Measurements from ENCODE around the gene TIMP4.

The TIMP4 gene

GRCh38 chr3:12191559-12191958, 32.8 kb upstream of the TIMP4 start:
- Histone ChIP-seq H3K4me1 (ENCODE audit: insufficient read depth, low read length, poor library complexity, severe bottlenecking) (peaks cover 49% of the 10 kb centered on the region), H3K4me2 (ENCODE audit: low read depth, low read length, poor library complexity, severe bottlenecking) (no peak overlapping the region), H3K9ac (ENCODE audit: low read depth, low read length, poor library complexity, severe bottlenecking) (no peak overlapping the region), H3K9me2 (replicated peaks; ENCODE audit: low read depth, low read length) (no peaks in the 10 kb centered on the region), H3F3A (ENCODE audit: low read depth) (no peaks in the 10 kb centered on the region), H3K79me2 (ENCODE audit: insufficient read depth, low read length) (no peaks in the 10 kb centered on the region), H3K36me3 (ENCODE audit: insufficient read depth, low read length) (no peaks in the 10 kb centered on the region), H3K4me3 (ENCODE audit: low read length, poor library complexity, severe bottlenecking) (no peak overlapping the region), H4K20me1 (ENCODE audit: insufficient read depth, low read length, poor library complexity, severe bottlenecking) (no peaks in the 10 kb centered on the region), H3K27me3 (ENCODE audit: insufficient read depth, low read length, poor library complexity, severe bottlenecking) (no peaks in the 10 kb centered on the region), H3K9me3 (ENCODE audit: insufficient read depth, low read depth, low read length) (no peaks in the 10 kb centered on the region), H2AFZ (ENCODE audit: low read length) (no peak overlapping the region)
- TF ChIP-seq EZH2phosphoT487 (IDR thresholded peaks at IDR 0.05; ENCODE audit: borderline replicate concordance): no peak
- TF ChIP-seq, protein P1, sequence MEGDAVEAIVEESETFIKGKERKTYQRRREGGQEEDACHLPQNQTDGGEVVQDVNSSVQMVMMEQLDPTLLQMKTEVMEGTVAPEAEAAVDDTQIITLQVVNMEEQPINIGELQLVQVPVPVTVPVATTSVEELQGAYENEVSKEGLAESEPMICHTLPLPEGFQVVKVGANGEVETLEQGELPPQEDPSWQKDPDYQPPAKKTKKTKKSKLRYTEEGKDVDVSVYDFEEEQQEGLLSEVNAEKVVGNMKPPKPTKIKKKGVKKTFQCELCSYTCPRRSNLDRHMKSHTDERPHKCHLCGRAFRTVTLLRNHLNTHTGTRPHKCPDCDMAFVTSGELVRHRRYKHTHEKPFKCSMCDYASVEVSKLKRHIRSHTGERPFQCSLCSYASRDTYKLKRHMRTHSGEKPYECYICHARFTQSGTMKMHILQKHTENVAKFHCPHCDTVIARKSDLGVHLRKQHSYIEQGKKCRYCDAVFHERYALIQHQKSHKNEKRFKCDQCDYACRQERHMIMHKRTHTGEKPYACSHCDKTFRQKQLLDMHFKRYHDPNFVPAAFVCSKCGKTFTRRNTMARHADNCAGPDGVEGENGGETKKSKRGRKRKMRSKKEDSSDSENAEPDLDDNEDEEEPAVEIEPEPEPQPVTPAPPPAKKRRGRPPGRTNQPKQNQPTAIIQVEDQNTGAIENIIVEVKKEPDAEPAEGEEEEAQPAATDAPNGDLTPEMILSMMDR (conservative IDR thresholded peaks at IDR 0.05; ENCODE audit: low read length): no peak

GRCh38 chr3:12190832-12191231, 32.1 kb upstream of the TIMP4 start:
- H3K4me2 ChIP-seq (ENCODE audit: low read depth, low read length, poor library complexity, severe bottlenecking): no peak overlapping the region
- H3F3A ChIP-seq (ENCODE audit: low read depth): no peaks in the 10 kb centered on the region
- no peaks in the 10 kb centered on the region for H3K36me3 ChIP-seq (ENCODE audit: insufficient read depth, low read length)
- H3K4me3 ChIP-seq (ENCODE audit: low read length, poor library complexity, severe bottlenecking): no peak overlapping the region
- H3K9me3 ChIP-seq (ENCODE audit: insufficient read depth, low read depth, low read length): no peaks in the 10 kb centered on the region
- H3K79me2 ChIP-seq (ENCODE audit: insufficient read depth, low read length): no peaks in the 10 kb centered on the region
- H3K27me3 ChIP-seq (ENCODE audit: insufficient read depth, low read length, poor library complexity, severe bottlenecking): no peaks in the 10 kb centered on the region
- no peak overlapping the region for H2AFZ ChIP-seq (ENCODE audit: low read length)
- no peak overlapping the region for H3K9ac ChIP-seq (ENCODE audit: low read depth, low read length, poor library complexity, severe bottlenecking)
- no peaks in the 10 kb centered on the region for H4K20me1 ChIP-seq (ENCODE audit: insufficient read depth, low read length, poor library complexity, severe bottlenecking)
- H3K4me1 ChIP-seq (ENCODE audit: insufficient read depth, low read length, poor library complexity, severe bottlenecking): peaks cover 56% of the 10 kb centered on the region
- TF ChIP-seq, protein P1 (conservative IDR thresholded peaks at IDR 0.05; ENCODE audit: low read length): no peak
- TF ChIP-seq EZH2phosphoT487 (IDR thresholded peaks at IDR 0.05; ENCODE audit: borderline replicate concordance): no peak
- no peaks in the 10 kb centered on the region for H3K9me2 ChIP-seq (replicated peaks; ENCODE audit: low read depth, low read length)

DNA sequence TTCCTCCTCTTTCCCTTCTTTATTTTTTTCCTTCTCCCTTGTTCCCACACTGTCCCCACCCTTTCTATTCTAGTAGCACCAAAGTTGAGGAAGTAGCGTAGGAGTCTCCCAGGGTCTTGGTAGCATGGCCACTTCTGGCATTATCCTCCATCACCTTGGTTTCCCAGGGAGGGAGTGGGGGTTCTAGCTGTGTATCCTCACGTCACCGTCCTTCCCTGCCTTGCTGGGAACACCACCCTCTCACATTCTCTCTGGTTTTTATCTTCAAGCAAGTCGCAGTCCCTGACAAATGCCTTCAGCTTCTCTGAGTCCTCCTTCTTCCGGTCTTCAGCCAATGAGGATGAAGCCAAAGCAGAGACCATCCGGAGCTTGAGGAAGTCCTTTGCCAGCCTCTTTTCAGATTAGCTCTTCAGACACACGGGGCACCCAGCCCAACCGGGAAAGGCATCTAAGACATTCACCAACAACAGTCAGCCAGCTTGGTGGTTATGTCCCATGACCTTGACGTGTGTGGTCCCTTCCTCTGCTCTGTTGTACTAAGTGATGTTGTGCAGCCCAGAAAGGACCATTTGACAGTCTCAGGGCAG, 31.6 kb upstream of the TIMP4 start:
- Histone ChIP-seq H3K4me2 (ENCODE audit: low read depth, low read length, poor library complexity, severe bottlenecking) (no peak overlapping the region), H3K36me3 (ENCODE audit: insufficient read depth, low read length) (no peaks in the 10 kb centered on the region), H3K9ac (ENCODE audit: low read depth, low read length, poor library complexity, severe bottlenecking) (no peak overlapping the region), H3K9me3 (ENCODE audit: insufficient read depth, low read depth, low read length) (no peaks in the 10 kb centered on the region), H3K27me3 (ENCODE audit: insufficient read depth, low read length, poor library complexity, severe bottlenecking) (no peaks in the 10 kb centered on the region), H3F3A (ENCODE audit: low read depth) (no peaks in the 10 kb centered on the region), H3K4me3 (ENCODE audit: low read length, poor library complexity, severe bottlenecking) (no peak overlapping the region), H3K4me1 (ENCODE audit: insufficient read depth, low read length, poor library complexity, severe bottlenecking) (peaks cover 61% of the 10 kb centered on the region), H3K79me2 (ENCODE audit: insufficient read depth, low read length) (no peaks in the 10 kb centered on the region), H4K20me1 (ENCODE audit: insufficient read depth, low read length, poor library complexity, severe bottlenecking) (no peaks in the 10 kb centered on the region), H3K9me2 (replicated peaks; ENCODE audit: low read depth, low read length) (no peaks in the 10 kb centered on the region), H2AFZ (ENCODE audit: low read length) (no peak overlapping the region)
- no peak for TF ChIP-seq EZH2phosphoT487 (IDR thresholded peaks at IDR 0.05; ENCODE audit: borderline replicate concordance)

DNA sequence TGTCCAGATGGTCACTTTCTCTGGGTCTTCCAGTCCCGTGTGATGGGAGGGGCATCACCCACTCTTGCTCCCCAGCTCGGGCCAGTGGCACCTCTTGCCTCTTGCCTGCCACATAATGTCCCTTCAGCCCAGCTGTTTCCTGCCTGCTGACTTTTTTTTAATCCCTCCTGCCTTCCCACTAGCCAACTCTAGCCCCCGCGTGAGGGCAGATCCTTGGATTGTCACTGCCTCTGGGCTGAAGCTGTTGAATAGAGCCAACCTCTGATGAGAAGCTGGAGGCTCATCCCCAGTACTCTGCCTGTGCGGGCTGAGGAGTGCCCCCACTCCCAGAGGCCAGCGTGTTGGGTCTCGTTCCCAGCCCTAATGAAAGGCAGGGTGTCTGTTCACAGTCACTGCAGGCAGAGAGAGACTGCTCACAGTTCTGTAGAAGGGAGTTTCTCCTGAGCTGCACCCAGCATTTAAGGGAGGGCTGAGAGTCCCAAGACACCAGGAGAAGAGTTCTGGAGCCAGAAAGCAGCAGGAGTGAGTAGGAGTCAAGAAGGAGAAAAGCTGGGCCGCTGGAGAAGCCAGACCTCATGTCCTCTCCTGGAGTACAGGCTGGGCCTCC, 30.1 kb upstream of the TIMP4 start:
- H3K27me3 ChIP-seq (ENCODE audit: insufficient read depth, low read length, poor library complexity, severe bottlenecking): no peaks in the 10 kb centered on the region
- no peak overlapping the region for H3K4me3 ChIP-seq (ENCODE audit: low read length, poor library complexity, severe bottlenecking)
- peaks cover 57% of the 10 kb centered on the region for H3K4me1 ChIP-seq (ENCODE audit: insufficient read depth, low read length, poor library complexity, severe bottlenecking)
- H3K9me2 ChIP-seq (replicated peaks; ENCODE audit: low read depth, low read length): no peaks in the 10 kb centered on the region
- no peaks in the 10 kb centered on the region for H3K9me3 ChIP-seq (ENCODE audit: insufficient read depth, low read depth, low read length)
- H3K36me3 ChIP-seq (ENCODE audit: insufficient read depth, low read length): no peaks in the 10 kb centered on the region
- no peak overlapping the region for H3K9ac ChIP-seq (ENCODE audit: low read depth, low read length, poor library complexity, severe bottlenecking)
- no peak overlapping the region for H3K4me2 ChIP-seq (ENCODE audit: low read depth, low read length, poor library complexity, severe bottlenecking)
- H3K79me2 ChIP-seq (ENCODE audit: insufficient read depth, low read length): no peaks in the 10 kb centered on the region
- TF ChIP-seq, protein P1 (conservative IDR thresholded peaks at IDR 0.05; ENCODE audit: low read length): no peak
- no peak for TF ChIP-seq EZH2phosphoT487 (IDR thresholded peaks at IDR 0.05; ENCODE audit: borderline replicate concordance)
- H3F3A ChIP-seq (ENCODE audit: low read depth): no peaks in the 10 kb centered on the region
- no peaks in the 10 kb centered on the region for H4K20me1 ChIP-seq (ENCODE audit: insufficient read depth, low read length, poor library complexity, severe bottlenecking)
- no peak overlapping the region for H2AFZ ChIP-seq (ENCODE audit: low read length)

All from Loucy (cell line).